PC-3 (cell line): Measurements from ENCODE around the gene NSF. TPM values are rescaled to one million over a fixed set of nuclear protein-coding genes. Genes with fewer than 3 reads are reported as not detected.

Experiments used
- ATAC-seq: fragments of 200-7000 bp; cut with Tn5 transposase; 2 replicates; pipeline ENCODE4 v1.9.1; 2020; ENCODE audit warnings: mild to moderate bottlenecking, moderate library complexity
- BruUV-seq: library from RNA; stranded (reverse); fragments of 400-500 nt; replicated peaks from 2 replicates; lab custom pipeline; 2021; lab: Mats Ljungman, UMichigan
- CTCF ChIA-PET: fragments of 300-600 bp; sonication (Branson Sonifier 250); formaldehyde crosslinking; loops from one replicate; lab custom pipeline; 2022; ENCODE audit warnings: antibody characterized with exemption; lab: Charles Lee
- POLR2A ChIA-PET: fragments of 300-600 bp; sonication (Branson Sonifier 250); formaldehyde crosslinking; loops from one replicate; lab custom pipeline; 2022; ENCODE audit warnings: antibody characterized with exemption; ENCODE audit not compliant: unreplicated experiment; lab: Charles Lee
- DNase-seq: peaks from one replicate; pipeline ENCODE4 v3.0.0-alpha.2; 2015
- H2AFZ ChIP-seq: fragments of 300-600 bp; sonication (generic); 2 replicates; pipeline ENCODE4 v1.6.0; 2016; ENCODE audit warnings: antibody characterized with exemption, low read length
- H3F3A ChIP-seq: fragments of 300-600 bp; sonication (generic); one replicate; pipeline ENCODE4 v1.6.0; 2017; ENCODE audit warnings: antibody characterized with exemption, low read length, control low read depth, mild to moderate bottlenecking; ENCODE audit not compliant: unreplicated experiment
- H3K27ac ChIP-seq: fragments of 300-600 bp; sonication (generic); 2 replicates; pipeline ENCODE4 v1.5.1; 2016; ENCODE audit warnings: mild to moderate bottlenecking, low read length
- H3K27me3 ChIP-seq: fragments of 300-600 bp; sonication (generic); 2 replicates; pipeline ENCODE4 v1.6.1; 2016; ENCODE audit warnings: low read length, mixed read lengths
- H3K36me3 ChIP-seq: fragments of 300-600 bp; sonication (generic); 2 replicates; pipeline ENCODE4 v1.6.1; 2016; ENCODE audit warnings: low read depth, mixed run types, low read length, mixed read lengths
- H3K4me1 ChIP-seq: fragments of 300-600 bp; sonication (generic); 2 replicates; pipeline ENCODE4 v1.5.1; 2016; ENCODE audit warnings: low read length; ENCODE audit not compliant: insufficient read depth
- H3K4me2 ChIP-seq: fragments of 300-600 bp; sonication (generic); 2 replicates; pipeline ENCODE4 v1.6.0; 2016; ENCODE audit warnings: low read length
- H3K4me3 ChIP-seq: fragments of 300-600 bp; sonication (generic); 2 replicates; pipeline ENCODE4 v1.5.1; 2016; ENCODE audit warnings: mild to moderate bottlenecking, low read length, mixed read lengths
- H3K79me2 ChIP-seq: fragments of 300-600 bp; sonication (generic); 2 replicates; pipeline ENCODE4 v1.6.1; 2017; ENCODE audit warnings: low read length, mixed read lengths
- H3K9ac ChIP-seq: fragments of 300-600 bp; sonication (generic); 2 replicates; pipeline ENCODE4 v1.6.0; 2016; ENCODE audit warnings: mild to moderate bottlenecking, low read length
- H3K9me2 ChIP-seq: fragments of 300-600 bp; sonication (generic); replicated peaks from 2 replicates; pipeline ENCODE4 v1.6.1; 2016; ENCODE audit warnings: mixed run types, low read length, mixed read lengths
- H3K9me3 ChIP-seq: fragments of 300-600 bp; sonication (generic); 2 replicates; pipeline ENCODE4 v1.6.1; 2016; ENCODE audit warnings: low read length, mixed read lengths
- H4K20me1 ChIP-seq: fragments of 300-600 bp; sonication (generic); 2 replicates; pipeline ENCODE4 v1.6.1; 2016; ENCODE audit warnings: low read length, mixed read lengths
- CTCF ChIP-seq: fragments of 300-600 bp; sonication (generic); conservative IDR thresholded peaks from 2 replicates; pipeline ENCODE4 v1.5.1; 2017; ENCODE audit warnings: antibody characterized with exemption, low read depth, mild to moderate bottlenecking, low read length
- EZH2 ChIP-seq: fragments of 300-600 bp; sonication (generic); IDR thresholded peaks from one replicate; pipeline ENCODE4 v1.6.1; 2017; ENCODE audit warnings: antibody characterized with exemption, mild to moderate bottlenecking, low read length; ENCODE audit not compliant: unreplicated experiment
- EZH2phosphoT487 ChIP-seq: fragments of 300-600 bp; sonication (generic); IDR thresholded peaks from 2 replicates; pipeline ENCODE4 v1.6.1; 2018; ENCODE audit warnings: mild to moderate bottlenecking, antibody characterized with exemption, low read length, borderline replicate concordance
- intact Hi-C: fragments of 100-400 bp; cut with micrococcal nuclease; formaldehyde crosslinking; loops from 2 replicates; pipeline ENCODE4 v1.9.0; 2023
- total RNA-seq: library from RNA; depleted of rRNA; stranded (reverse); fragments of >200 nt; gene quantifications from 2 replicates; pipeline ENCODE4 v1.2.3, GENCODE V29; 2014

Gene NSF
- total RNA-seq, 1 experiment from 2014 or later, result 52.2 TPM

GRCh38 chr17:46737326-46737725, 146.9 kb downstream of the NSF start:
- ATAC-seq (no peak), DNase-seq (no peak)
- ChIA-PET CTCF (no interaction called here), POLR2A (no interaction called here)
- H3K36me3 ChIP-seq, result peaks cover 9% of the 10 kb centered on the region; the same call in 1 of the 2 replicates
- no peak overlapping the region for H3K27ac ChIP-seq
- no peaks in the 10 kb centered on the region for H4K20me1 ChIP-seq
- H3K4me1 ChIP-seq, result peaks cover 24% of the 10 kb centered on the region
- H3K79me2 ChIP-seq, result no peaks in the 10 kb centered on the region
- BruUV-seq, result no TSS peak
- H3K4me3 ChIP-seq, result no peak overlapping the region
- H2AFZ ChIP-seq, result no peak overlapping the region
- TF ChIP-seq CTCF, result no peak
- no peak for TF ChIP-seq EZH2
- no peak for TF ChIP-seq EZH2phosphoT487
- H3K9me3 ChIP-seq, result no peaks in the 10 kb centered on the region
- no peaks in the 10 kb centered on the region for H3F3A ChIP-seq
- H3K27me3 ChIP-seq, result no peaks in the 10 kb centered on the region
- no peaks in the 10 kb centered on the region for H3K9me2 ChIP-seq
- H3K4me2 ChIP-seq, result no peak overlapping the region
- intact Hi-C loops, result no loop called here
- no peak overlapping the region for H3K9ac ChIP-seq

- H3K27ac ChIP-seq, result no peak overlapping the region
- 0 out of 2 replicates have a peak, but pooled peaks cover 2% of the 10 kb centered on the region for H3K36me3 ChIP-seq
- H3F3A ChIP-seq, result no peaks in the 10 kb centered on the region
- no peak overlapping the region for H3K4me2 ChIP-seq
- no peak for DNase-seq
- intact Hi-C loops, result no loop called here
- ChIA-PET POLR2A (no interaction called here), CTCF (no interaction called here)
- H3K27me3 ChIP-seq, result no peaks in the 10 kb centered on the region
- no peaks in the 10 kb centered on the region for H3K9me3 ChIP-seq
- no peak overlapping the region for H2AFZ ChIP-seq
- ATAC-seq, result no peak
- peaks cover 30% of the 10 kb centered on the region for H3K4me1 ChIP-seq
- H3K4me3 ChIP-seq, result no peak overlapping the region
- no peak for TF ChIP-seq EZH2
- TF ChIP-seq EZH2phosphoT487, result no peak
- TF ChIP-seq CTCF, result no peak
- H3K79me2 ChIP-seq, result no peaks in the 10 kb centered on the region
- no peaks in the 10 kb centered on the region for H3K9me2 ChIP-seq
- H3K9ac ChIP-seq, result no peak overlapping the region
- H4K20me1 ChIP-seq, result no peaks in the 10 kb centered on the region
- BruUV-seq, result no TSS peak
Measured at GRCh38 chr17:46738544-46738943, 148.1 kb downstream of the NSF start.

GRCh38 chr17:46739982-46740381, 149.5 kb downstream of the NSF start:
- H3K27ac ChIP-seq, result no peak overlapping the region
- no TSS peak for BruUV-seq
- 0 out of 2 replicates have a peak, but pooled peaks cover 2% of the 10 kb centered on the region for H3K36me3 ChIP-seq
- no peaks in the 10 kb centered on the region for H3F3A ChIP-seq
- no peak overlapping the region for H2AFZ ChIP-seq
- CTCF ChIA-PET, result no interaction called here
- no peak overlapping the region for H3K4me3 ChIP-seq
- H3K9me3 ChIP-seq, result no peaks in the 10 kb centered on the region
- H3K9ac ChIP-seq, result no peak overlapping the region
- no peak overlapping the region for H3K4me2 ChIP-seq
- intact Hi-C loops, result no loop called here
- H3K9me2 ChIP-seq, result no peaks in the 10 kb centered on the region
- H3K79me2 ChIP-seq, result no peaks in the 10 kb centered on the region
- H3K4me1 ChIP-seq, result peaks cover 20% of the 10 kb centered on the region
- no peaks in the 10 kb centered on the region for H4K20me1 ChIP-seq
- TF ChIP-seq EZH2 (no peak), EZH2phosphoT487 (no peak), CTCF (no peak)
- DNase-seq (no peak), ATAC-seq (no peak)
- H3K27me3 ChIP-seq, result no peaks in the 10 kb centered on the region
- POLR2A ChIA-PET, result no interaction called here
